ENCODE measurements around the gene WBP1.

Gene WBP1

DNA sequence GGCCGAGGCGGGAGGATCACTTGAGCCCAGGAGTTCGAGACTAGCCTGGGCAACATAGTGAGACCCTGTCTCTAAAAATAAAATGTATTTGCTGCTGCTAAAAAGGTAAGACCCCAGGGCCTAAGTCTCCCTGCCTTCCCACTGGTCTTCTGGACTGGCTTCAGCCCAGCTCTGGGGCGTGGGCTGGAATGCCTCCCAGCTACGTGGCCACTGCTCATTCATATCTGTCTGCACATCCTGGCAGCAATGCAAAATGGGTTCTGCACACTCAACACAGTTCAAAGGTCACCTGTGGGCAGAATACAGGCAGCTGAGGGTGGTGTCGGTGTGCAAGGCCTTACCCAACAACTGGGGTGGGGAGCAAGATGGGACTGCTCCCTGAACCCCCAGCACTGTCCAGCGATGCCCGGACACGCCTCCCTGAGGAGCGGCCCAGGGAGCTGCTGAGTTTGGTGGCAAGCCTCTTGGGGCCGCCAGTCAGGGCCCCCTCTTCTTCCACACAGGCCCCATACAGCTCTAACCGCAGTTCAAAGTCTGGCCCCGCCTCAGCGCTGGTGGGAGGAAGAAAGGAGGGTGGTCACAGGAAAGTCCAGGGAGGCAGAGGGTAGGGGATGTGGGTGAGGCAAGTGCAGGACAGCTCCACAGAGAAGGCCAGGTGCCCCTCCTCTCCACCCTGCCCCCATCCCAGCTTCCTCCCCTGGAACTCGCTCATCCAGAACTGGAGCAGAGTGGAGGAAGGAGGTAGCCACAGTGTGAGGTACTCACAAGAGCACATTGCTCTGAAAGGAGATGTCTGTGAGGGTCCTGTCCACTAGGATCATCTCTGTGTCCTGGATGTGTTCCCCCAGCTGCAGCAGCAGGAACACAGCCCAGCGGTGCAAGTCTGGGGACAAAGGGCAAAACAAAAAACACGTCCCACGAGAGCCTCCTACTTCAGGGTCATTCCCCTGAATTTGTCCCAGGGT is 28.5 kb upstream of the WBP1 start:
- FAIRE-seq, result no peak
- DNase-seq (ENCODE audit: insufficient read length), result no peak
- TF ChIP-seq TAF1 (IDR thresholded peaks at IDR 0.05; ENCODE audit: borderline replicate concordance, low read depth, low read length) (no peak), POLR2AphosphoS5 (IDR thresholded peaks at IDR 0.05; ENCODE audit: low read depth, low read length) (no peak), POLR2A (IDR thresholded peaks at IDR 0.05; ENCODE audit: low read depth, low read length) (no peak)

DNA sequence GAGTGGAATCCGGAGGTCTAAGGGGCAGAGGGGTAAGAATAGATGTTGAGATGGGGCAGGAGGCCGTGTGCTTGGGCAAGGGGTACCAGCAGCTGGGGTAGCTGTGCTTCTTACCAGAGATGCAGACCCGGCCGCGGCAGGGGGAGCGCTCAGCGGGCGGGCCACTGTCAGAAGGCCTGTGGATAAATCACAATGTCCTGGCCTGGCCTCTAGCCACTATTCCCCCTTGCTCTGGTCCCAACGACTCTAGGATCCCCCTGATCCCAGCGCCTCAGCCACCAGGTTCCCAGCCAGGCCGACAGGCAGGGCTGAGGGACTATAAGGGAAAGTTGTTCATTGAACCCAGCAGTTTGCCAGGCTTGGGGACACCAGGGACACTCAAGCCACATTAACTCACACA is 27.7 kb upstream of the WBP1 start:
- FAIRE-seq (no peak), DNase-seq (ENCODE audit: insufficient read length) (no peak)
- TF ChIP-seq TAF1 (IDR thresholded peaks at IDR 0.05; ENCODE audit: borderline replicate concordance, low read depth, low read length), result no peak
- no peak for TF ChIP-seq POLR2AphosphoS5 (IDR thresholded peaks at IDR 0.05; ENCODE audit: low read depth, low read length)
- TF ChIP-seq POLR2A (IDR thresholded peaks at IDR 0.05; ENCODE audit: low read depth, low read length), result no peak

DNA sequence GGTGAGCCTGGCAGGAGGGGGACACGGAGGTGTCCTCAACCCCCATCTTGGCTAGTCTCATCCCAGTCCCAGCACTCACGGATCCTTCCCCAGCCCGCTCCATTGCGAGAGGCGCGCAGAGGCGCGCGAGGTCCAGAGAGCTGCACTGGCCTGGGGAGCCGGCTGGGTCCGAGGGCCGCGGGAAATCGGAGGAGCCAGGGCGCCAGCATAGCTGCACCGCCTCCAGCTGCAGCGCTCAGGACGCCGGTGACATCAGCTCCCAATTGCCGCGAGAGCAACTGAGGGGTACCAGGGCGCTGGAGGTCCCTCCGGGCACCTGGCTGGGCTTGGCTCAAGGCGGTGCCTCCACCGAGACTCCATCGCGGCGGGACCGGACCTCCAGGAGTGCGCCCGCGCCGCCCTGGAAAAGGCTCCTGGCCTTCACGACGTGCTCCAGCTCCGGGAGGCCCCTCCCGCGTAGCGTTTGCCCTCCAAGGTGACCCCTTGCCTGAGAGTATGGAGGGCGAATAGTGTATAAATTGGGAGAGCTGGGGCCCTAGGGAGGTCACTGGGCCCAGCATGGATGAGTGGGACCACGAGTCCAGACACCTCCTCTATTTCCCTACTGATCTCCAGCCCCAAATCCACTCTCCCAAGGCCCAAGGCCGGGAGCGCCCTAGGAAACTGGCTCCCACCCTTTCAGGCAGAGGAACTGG is 22.0 kb upstream of the WBP1 start:
- no peak for FAIRE-seq
- no peak for DNase-seq (ENCODE audit: insufficient read length)
- TF ChIP-seq TAF1 (IDR thresholded peaks at IDR 0.05; ENCODE audit: borderline replicate concordance, low read depth, low read length) (no peak), POLR2AphosphoS5 (IDR thresholded peaks at IDR 0.05; ENCODE audit: low read depth, low read length) (no peak), POLR2A (IDR thresholded peaks at IDR 0.05; ENCODE audit: low read depth, low read length) (no peak)

GRCh38 chr2:74436848-74437695 is 21.2 kb upstream of the WBP1 start:
- DNase-seq (ENCODE audit: insufficient read length) (no peak), FAIRE-seq (no peak)
- TF ChIP-seq POLR2AphosphoS5 (IDR thresholded peaks at IDR 0.05; ENCODE audit: low read depth, low read length), result no peak
- TF ChIP-seq POLR2A (IDR thresholded peaks at IDR 0.05; ENCODE audit: low read depth, low read length), result no peak
- TF ChIP-seq TAF1 (IDR thresholded peaks at IDR 0.05; ENCODE audit: borderline replicate concordance, low read depth, low read length), result no peak

- DNase-seq (ENCODE audit: insufficient read length), result no peak
- TF ChIP-seq TAF1 (IDR thresholded peaks at IDR 0.05; ENCODE audit: borderline replicate concordance, low read depth, low read length) (no peak), POLR2A (IDR thresholded peaks at IDR 0.05; ENCODE audit: low read depth, low read length) (no peak)
- no peak for FAIRE-seq
These were observed 20.0 kb upstream of the WBP1 start for GRCh38 chr2:74438248-74438647.

DNA sequence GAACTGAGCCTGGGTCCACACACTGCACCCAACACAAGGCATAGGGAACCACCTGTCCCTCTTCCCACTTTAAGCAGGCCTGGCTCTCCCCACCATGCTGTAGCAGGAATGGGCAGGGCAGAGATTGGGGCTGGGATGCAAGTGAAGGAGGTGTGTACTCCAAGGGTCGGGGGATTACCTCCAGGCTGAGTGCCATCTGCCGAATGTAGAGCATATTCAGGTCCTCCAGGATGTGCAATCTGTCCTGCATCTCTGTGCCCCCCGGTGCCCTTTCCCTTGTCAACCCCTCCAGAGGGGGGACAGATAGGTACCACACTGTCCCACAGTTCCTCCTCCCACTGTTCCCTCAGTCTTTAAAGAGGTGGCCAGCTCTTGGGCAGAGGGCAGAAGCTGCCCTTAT is 18.9 kb upstream of the WBP1 start:
- FAIRE-seq, result no peak
- no peak for DNase-seq (ENCODE audit: insufficient read length)
- no peak for TF ChIP-seq POLR2A (IDR thresholded peaks at IDR 0.05; ENCODE audit: low read depth, low read length)
- TF ChIP-seq TAF1 (IDR thresholded peaks at IDR 0.05; ENCODE audit: borderline replicate concordance, low read depth, low read length), result no peak
- no peak for TF ChIP-seq POLR2AphosphoS5 (IDR thresholded peaks at IDR 0.05; ENCODE audit: low read depth, low read length)

GRCh38 chr2:74439803-74440377 is 18.3 kb upstream of the WBP1 start:
- TF ChIP-seq TAF1 (IDR thresholded peaks at IDR 0.05; ENCODE audit: borderline replicate concordance, low read depth, low read length), result no peak
- TF ChIP-seq POLR2A (IDR thresholded peaks at IDR 0.05; ENCODE audit: low read depth, low read length), result no peak
- TF ChIP-seq POLR2AphosphoS5 (IDR thresholded peaks at IDR 0.05; ENCODE audit: low read depth, low read length), result no peak
- FAIRE-seq (no peak), DNase-seq (ENCODE audit: insufficient read length) (no peak)

- peak; percentile 99 for DNase-seq (ENCODE audit: insufficient read length)
- TF ChIP-seq TAF1 (IDR thresholded peaks at IDR 0.05; ENCODE audit: borderline replicate concordance, low read depth, low read length), result no peak
- TF ChIP-seq POLR2A (IDR thresholded peaks at IDR 0.05; ENCODE audit: low read depth, low read length), result peak; percentile 55; the same call in 1 of the 2 replicates
- peak; percentile 57 for FAIRE-seq
These were observed 17.7 kb upstream of the WBP1 start for GRCh38 chr2:74440378-74441169.

DNA sequence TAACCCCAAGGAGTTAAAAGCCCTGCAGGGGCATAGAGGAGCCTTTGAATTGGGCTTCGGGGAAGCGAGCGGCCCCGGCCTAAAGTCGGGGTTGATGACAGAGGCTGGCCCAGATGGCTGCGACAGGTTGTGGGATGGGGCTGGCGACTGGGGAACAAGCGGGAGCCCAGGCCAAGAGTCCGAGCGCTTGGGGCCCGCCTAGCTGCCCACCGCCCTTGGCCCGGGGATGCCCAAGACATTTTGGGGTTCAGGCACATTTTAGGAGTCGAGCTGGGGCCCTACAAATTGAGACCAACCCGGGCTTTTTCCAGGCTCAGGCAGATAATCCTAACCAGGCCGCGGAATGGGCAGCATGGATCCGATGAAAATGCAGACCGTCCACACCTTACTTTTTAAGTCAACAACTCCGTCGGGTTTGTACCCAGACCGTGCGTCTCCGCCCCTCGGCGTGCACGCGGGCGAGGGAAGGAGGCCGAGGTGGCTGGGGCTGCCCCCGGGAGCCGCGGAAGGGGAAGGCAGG is 17.0 kb upstream of the WBP1 start:
- DNase-seq (ENCODE audit: insufficient read length) (peak; percentile 55), FAIRE-seq (no peak)
- TF ChIP-seq POLR2AphosphoS5 (IDR thresholded peaks at IDR 0.05; ENCODE audit: low read depth, low read length), result no peak
- TF ChIP-seq POLR2A (IDR thresholded peaks at IDR 0.05; ENCODE audit: low read depth, low read length), result no peak
- no peak for TF ChIP-seq TAF1 (IDR thresholded peaks at IDR 0.05; ENCODE audit: borderline replicate concordance, low read depth, low read length)

Data from GM12892 (cell line).